Kidney tubule cell (primary cell): ENCODE results near the gene FLACC1.
"Not testable (repeated sequence)": the region's sequence is repeated elsewhere in the genome, so short reads cannot be mapped to it uniquely, and the experiment has no call there.

ENCODE experiments used
- DNase-seq: peaks from one replicate; pipeline ENCODE4 v3.0.0-alpha.2; 2018; ENCODE audit warnings: low spot score

Gene FLACC1

DNA sequence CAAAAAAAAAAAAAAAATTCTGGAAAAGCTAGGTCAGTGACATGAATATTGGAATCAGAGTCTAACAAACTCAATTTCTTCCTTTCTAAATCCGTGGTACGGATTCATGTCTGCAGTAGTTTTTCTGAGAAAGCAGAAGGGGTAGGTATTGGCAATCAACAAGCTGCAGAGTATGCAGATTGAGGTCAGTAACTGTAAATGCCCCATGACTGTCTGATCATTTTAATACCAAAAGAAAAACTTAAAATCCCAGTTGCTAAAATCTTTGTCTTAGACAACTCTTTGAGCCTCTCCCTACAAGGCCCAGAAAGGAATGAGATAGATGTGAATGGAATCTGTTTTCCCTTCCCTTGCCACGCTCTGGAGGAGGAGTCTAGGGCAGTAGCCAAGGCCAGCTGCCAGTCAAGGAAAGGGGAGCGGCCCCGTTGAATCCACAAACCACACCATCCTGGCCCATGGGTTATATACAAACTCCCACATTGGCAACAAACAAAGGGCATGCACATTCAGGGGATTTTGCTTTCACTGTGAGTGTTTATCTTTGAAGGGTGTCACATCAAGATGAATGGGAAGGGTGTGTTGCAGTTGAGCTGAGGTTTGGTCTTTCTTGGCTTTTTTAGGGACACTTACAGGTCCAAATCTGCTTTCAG is 102.9 kb downstream of the FLACC1 start:
- peak; percentile 35 for DNase-seq

DNA sequence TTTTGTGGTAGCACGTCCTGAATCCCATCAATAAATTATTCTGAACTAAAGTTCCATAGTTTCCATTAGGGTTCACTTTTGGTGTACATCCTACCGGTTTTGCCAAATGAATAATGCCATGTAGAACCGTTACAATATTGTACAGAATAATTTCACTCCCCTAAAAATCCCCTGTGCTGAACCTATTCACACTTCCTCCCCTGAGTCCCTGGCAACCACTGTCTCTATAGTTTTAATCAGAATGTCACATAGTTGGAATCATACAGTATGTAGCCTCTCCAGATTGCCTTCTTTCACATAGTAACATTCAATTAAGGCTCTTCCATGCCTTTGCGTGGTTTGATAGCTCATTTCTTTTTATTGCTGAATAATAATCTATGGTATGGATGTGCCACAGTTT is 106.4 kb downstream of the FLACC1 start:
- DNase-seq, result no peak

DNA sequence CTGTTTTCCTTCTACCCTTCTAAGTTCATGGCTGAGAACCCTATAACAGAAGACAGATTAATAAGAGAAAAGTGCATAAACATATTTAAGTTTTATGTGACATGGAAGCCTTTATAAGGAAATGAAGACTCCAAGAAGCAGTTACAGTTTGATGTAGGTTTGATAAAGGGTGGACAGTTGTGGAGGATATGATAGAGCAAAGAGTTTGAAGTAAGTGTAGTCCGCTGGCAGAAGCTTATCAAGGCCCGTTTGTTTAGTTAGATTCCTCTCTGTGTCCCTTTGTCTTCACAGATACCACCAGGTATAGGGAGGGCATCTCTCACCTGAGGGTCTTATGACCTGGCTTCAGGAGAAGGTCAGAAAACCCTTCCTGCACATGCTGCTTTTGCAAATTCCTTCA is 107.3 kb downstream of the FLACC1 start:
- no peak for DNase-seq

DNA sequence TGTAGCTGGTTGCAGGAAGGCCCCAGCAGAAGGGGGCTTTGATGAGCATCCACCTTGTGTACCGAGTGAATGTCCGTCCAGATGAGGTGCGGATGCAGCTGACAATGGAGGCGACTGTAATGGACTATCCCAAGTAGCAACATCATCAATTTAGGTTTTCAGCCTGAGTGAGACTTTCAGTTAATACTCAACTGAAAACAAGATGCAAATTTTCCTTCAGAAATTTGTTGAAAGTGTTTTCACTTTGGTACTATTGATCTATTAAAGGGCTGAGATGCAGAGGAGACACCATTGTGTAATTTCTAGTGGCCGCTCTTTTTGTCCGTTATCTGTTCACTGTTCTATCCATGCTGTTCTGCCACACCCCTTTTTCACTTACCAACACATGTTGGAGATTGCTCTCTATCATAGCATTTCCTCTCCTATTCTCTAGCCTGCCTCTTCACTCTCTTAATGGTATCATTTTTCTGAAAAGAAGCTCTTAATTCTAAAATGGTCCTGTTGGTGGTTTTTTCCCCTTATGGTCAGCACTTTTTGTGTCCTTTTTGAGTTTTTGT is 108.8 kb downstream of the FLACC1 start:
- DNase-seq, result no peak

DNA sequence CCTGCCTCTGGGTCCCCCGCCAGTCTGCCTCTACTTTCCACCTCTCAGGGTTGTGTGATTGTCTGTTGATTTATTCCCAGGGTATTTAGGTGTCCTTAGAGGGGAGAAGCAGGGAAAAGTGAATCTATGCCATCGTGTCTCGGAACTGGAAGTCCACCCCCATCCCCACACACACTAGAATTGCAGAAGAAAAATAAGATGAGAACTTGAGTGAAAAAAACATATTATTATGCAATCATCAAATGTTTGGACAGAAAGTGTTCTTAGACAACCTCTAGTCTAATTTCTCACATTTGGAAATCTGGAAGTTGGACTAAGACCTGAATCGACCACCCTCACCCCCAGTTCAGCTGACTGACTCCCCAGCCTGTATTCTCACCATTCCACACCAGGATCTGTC is 110.9 kb downstream of the FLACC1 start:
- DNase-seq, result no peak

DNA sequence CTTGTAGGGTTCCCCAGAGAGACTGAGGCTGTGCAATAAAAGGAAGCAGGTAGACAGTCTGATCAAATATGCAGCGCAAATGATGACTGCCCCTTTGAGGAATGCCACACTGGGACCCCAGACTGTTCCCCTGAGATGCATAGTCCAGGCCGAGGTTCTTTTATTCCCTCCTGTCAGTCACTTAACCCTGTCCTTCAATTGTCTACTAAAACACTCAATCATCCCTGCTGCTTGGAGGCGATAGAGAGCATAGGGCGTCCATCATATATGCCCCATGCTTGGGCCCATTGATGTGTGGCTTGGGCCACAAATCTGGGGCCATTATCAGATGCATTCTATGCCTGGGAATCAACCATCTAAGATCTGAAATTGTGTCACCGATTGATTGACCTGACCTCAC is 112.3 kb downstream of the FLACC1 start:
- DNase-seq, result no peak

DNA sequence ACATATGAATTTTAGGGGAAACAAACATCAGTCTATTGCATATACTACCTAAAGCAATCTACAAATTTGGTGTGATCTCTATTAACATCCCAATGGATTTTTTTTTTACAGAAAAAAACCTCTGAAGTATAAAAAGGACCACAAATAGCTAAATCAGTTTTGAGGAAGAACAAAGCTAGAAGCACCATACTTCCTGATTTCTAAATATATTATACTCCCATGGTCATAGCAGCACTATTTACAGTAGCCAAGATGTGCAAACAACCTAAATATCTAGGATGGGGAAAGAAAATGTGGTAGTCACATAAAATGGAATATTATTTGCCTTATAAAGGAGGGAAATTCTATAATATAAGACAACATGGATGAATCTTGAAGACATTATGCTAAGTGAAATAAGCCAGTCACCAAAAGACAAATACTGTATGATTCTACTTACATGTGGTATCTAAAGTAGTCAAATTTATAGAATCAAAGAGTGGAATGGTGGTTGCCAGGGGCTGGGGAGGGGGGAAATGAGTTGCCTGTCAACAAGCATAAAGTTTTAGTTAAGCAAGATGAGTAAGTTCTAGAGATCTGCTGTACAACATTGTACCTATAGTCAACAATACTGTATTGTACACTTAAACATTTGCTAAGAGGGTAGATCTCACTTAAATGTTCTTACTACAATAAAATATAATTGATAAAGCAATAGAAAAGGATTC is 114.4 kb downstream of the FLACC1 start:
- no peak for DNase-seq

DNA sequence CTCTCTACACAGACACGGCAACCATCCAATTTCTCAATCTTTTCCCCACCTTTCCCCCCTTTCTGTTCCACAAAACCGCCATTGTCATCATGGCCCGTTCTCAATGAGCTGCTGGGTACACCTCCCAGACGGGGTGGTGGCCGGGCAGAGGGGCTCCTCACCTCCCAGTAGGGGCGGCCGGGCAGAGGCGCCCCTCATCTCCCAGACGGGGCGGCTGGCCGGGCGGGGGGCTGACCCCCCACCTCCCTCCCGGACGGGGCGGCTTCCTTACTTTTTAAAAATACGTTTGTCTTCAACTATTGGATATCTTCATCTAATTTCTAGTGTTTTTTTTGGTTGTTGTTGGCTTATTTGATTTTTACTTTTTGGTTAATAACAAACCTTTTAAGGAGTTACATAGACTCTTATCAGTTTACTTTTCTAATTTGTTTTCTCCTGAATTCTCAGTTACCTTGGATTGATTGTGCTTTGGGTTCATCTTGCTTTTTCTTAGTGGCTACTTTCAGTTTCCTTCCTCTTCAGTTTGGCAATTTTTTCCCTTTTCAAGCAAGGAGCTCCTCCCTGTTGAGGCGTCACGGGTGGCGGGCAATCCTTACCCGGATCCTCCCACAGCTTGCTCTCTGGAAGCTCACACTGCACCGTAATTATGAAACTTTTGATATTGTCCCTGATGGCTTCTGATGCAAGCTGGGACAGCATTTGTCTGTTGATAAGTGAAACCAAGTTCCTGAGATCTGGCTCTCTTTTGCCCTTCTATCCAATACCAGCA is 117.8 kb downstream of the FLACC1 start:
- not testable (repeated sequence) for DNase-seq
